Stimulated activated naive B cell treated with anti-CD40 and anti-IgM and Interleukin-4, amounts not matched to agents 10 μg/mL and 1 μg/mL and 100 μg/mL, for 72 hours (primary cell): ENCODE measurements around the gene SOX3.

ENCODE experiments used
- ATAC-seq, 2 donors: fragments of 150-1000 bp; cut with Tn5 transposase; replicated peaks; 2 replicates each; pipeline ENCODE4 v1.10.0; 2021; ENCODE audit warnings: moderate library complexity in 1 of 2
- DNase-seq: peaks from one replicate; pipeline ENCODE4 v3.0.0; 2021
- H3K27ac Mint-ChIP-seq: one replicate; pipeline ENCODE4 v1.8.0; 2022; ENCODE audit warnings: mild to moderate bottlenecking, mixed read lengths
- H3K27me3 Mint-ChIP-seq, 2 donors: one replicate each; pipeline ENCODE4 v1.8.0; 2022; ENCODE audit warnings: mixed read lengths in 2 of 2
- H3K36me3 Mint-ChIP-seq, 2 donors: one replicate each; pipeline ENCODE4 v1.8.0; 2022; ENCODE audit warnings: mixed read lengths in 2 of 2, mild to moderate bottlenecking in 1 of 2
- H3K4me1 Mint-ChIP-seq, 2 donors: one replicate each; pipeline ENCODE4 v1.8.0; 2022; ENCODE audit warnings: mixed read lengths in 2 of 2, mild to moderate bottlenecking in 1 of 2
- H3K4me3 Mint-ChIP-seq, 2 donors: one replicate each; pipeline ENCODE4 v1.8.0; 2022; ENCODE audit warnings: mild to moderate bottlenecking in 2 of 2, mixed read lengths in 2 of 2, moderate library complexity in 1 of 2
- H3K9me3 Mint-ChIP-seq, 2 donors: one replicate each; pipeline ENCODE4 v1.8.0; 2022; ENCODE audit warnings: mixed read lengths in 2 of 2, mild to moderate bottlenecking in 1 of 2

Gene SOX3

GRCh38 chrX:140504371-140505324, at the start of gene SOX3:
Gene SOX3 (minus strand): TSS chrX:140505069. CDS start chrX:140505060, 9 bp downstream.
- peaks cover 0 to 5% of the 10 kb centered on the region in 2 donors for H3K36me3 Mint-ChIP-seq
- peaks cover 1 to 3% of the 10 kb centered on the region in 2 donors for H3K9me3 Mint-ChIP-seq
- no peak within 1 kb of the TSS for H3K4me3 Mint-ChIP-seq
- peaks cover 1 to 9% of the 10 kb centered on the region in 2 donors for H3K4me1 Mint-ChIP-seq
- ATAC-seq (no peak), DNase-seq (no peak)
- peaks cover 49 to 62% of the 10 kb centered on the region in 2 donors for H3K27me3 Mint-ChIP-seq
- H3K27ac Mint-ChIP-seq: peak within 1 kb of the TSS; percentile 89

- Mint-ChIP-seq H3K36me3 (no peaks in the 10 kb centered on the region), H3K4me1 (no peaks in the 10 kb centered on the region), H3K4me3 (no peak overlapping the region), H3K27me3 (peaks cover 0 to 8% of the 10 kb centered on the region in 2 donors), H3K27ac (no peak overlapping the region), H3K9me3 (no peaks in the 10 kb centered on the region)
- DNase-seq (no peak), ATAC-seq (no peak)
Observed at GRCh38 chrX:140548985-140549384, 44.1 kb upstream of the SOX3 start.

GRCh38 chrX:140526171-140526570, 21.3 kb upstream of the SOX3 start:
- ATAC-seq (no peak), DNase-seq (no peak)
- H3K4me3 Mint-ChIP-seq: no peak overlapping the region
- no peaks in the 10 kb centered on the region for H3K4me1 Mint-ChIP-seq
- H3K27ac Mint-ChIP-seq: no peak overlapping the region
- no peaks in the 10 kb centered on the region for H3K36me3 Mint-ChIP-seq
- peaks cover 0 to 11% of the 10 kb centered on the region in 2 donors for H3K27me3 Mint-ChIP-seq
- no peaks in the 10 kb centered on the region for H3K9me3 Mint-ChIP-seq

- Mint-ChIP-seq H3K27me3 (peaks cover 0 to 17% of the 10 kb centered on the region in 2 donors), H3K36me3 (no peaks in the 10 kb centered on the region), H3K4me1 (no peaks in the 10 kb centered on the region), H3K27ac (no peak overlapping the region), H3K4me3 (no peak overlapping the region), H3K9me3 (no peaks in the 10 kb centered on the region)
- DNase-seq (no peak), ATAC-seq (no peak)
Observed at GRCh38 chrX:140525448-140525847, 20.6 kb upstream of the SOX3 start.

- Mint-ChIP-seq H3K36me3 (no peaks in the 10 kb centered on the region), H3K27ac (no peak overlapping the region), H3K27me3 (peaks cover 0 to 14% of the 10 kb centered on the region in 2 donors), H3K9me3 (no peaks in the 10 kb centered on the region), H3K4me1 (no peaks in the 10 kb centered on the region), H3K4me3 (no peak overlapping the region)
- DNase-seq (no peak), ATAC-seq (no peak)
Observed at GRCh38 chrX:140524556-140524955, 19.7 kb upstream of the SOX3 start.

GRCh38 chrX:140521393-140521792, 16.5 kb upstream of the SOX3 start:
- H3K36me3 Mint-ChIP-seq: no peaks in the 10 kb centered on the region
- no peaks in the 10 kb centered on the region for H3K9me3 Mint-ChIP-seq
- no peak overlapping the region for H3K27ac Mint-ChIP-seq
- peaks cover 0 to 10% of the 10 kb centered on the region in 2 donors for H3K27me3 Mint-ChIP-seq
- no peak overlapping the region for H3K4me3 Mint-ChIP-seq
- no peak for ATAC-seq
- no peak for DNase-seq
- H3K4me1 Mint-ChIP-seq: no peaks in the 10 kb centered on the region

- Mint-ChIP-seq H3K4me1 (peaks cover 0 to 6% of the 10 kb centered on the region in 2 donors), H3K36me3 (peaks cover 0 to 6% of the 10 kb centered on the region in 2 donors), H3K9me3 (peaks cover 3 to 4% of the 10 kb centered on the region in 2 donors), H3K4me3 (no peak overlapping the region), H3K27ac (no peak overlapping the region), H3K27me3 (peaks cover 15 to 19% of the 10 kb centered on the region in 2 donors)
- ATAC-seq (no peak), DNase-seq (no peak)
Observed at GRCh38 chrX:140514554-140514953, 9.7 kb upstream of the SOX3 start.

GRCh38 chrX:140510895-140511295, 6.0 kb upstream of the SOX3 start:
- no peak overlapping the region for H3K4me3 Mint-ChIP-seq
- no peak for DNase-seq
- H3K4me1 Mint-ChIP-seq: peaks cover 0 to 6% of the 10 kb centered on the region in 2 donors
- ATAC-seq: no peak
- H3K27me3 Mint-ChIP-seq: peaks cover 40 to 42% of the 10 kb centered on the region in 2 donors
- peak overlapping the region; percentile 56 for H3K27ac Mint-ChIP-seq
- H3K9me3 Mint-ChIP-seq: peaks cover 3 to 4% of the 10 kb centered on the region in 2 donors
- H3K36me3 Mint-ChIP-seq: peaks cover 0 to 6% of the 10 kb centered on the region in 2 donors

- Mint-ChIP-seq H3K9me3 (peaks cover 3 to 4% of the 10 kb centered on the region in 2 donors), H3K36me3 (peaks cover 2 to 6% of the 10 kb centered on the region in 2 donors), H3K4me3 (no peak overlapping the region), H3K4me1 (peaks cover 0 to 6% of the 10 kb centered on the region in 2 donors), H3K27me3 (peaks cover 40 to 48% of the 10 kb centered on the region in 2 donors), H3K27ac (no peak overlapping the region)
- no peak for DNase-seq
- no peak for ATAC-seq
Observed at GRCh38 chrX:140510306-140510676, 5.4 kb upstream of the SOX3 start.

GRCh38 chrX:140509468-140510305, 4.8 kb upstream of the SOX3 start:
- Mint-ChIP-seq H3K36me3 (peaks cover 2 to 6% of the 10 kb centered on the region in 2 donors), H3K27me3 (peaks cover 38 to 48% of the 10 kb centered on the region in 2 donors)
- no peak for ATAC-seq

GRCh38 chrX:140508958-140509357, 4.1 kb upstream of the SOX3 start:
- peaks cover 3 to 4% of the 10 kb centered on the region in 2 donors for H3K9me3 Mint-ChIP-seq
- DNase-seq (no peak), ATAC-seq (no peak)
- H3K27ac Mint-ChIP-seq: peak overlapping the region; percentile 47
- H3K36me3 Mint-ChIP-seq: peaks cover 2 to 6% of the 10 kb centered on the region in 2 donors
- H3K4me1 Mint-ChIP-seq: peaks cover 0 to 6% of the 10 kb centered on the region in 2 donors
- H3K27me3 Mint-ChIP-seq: peaks cover 38 to 48% of the 10 kb centered on the region in 2 donors
- H3K4me3 Mint-ChIP-seq: no peak overlapping the region

More at GRCh38 chrX:140509468-140510305, 4.8 kb upstream of the SOX3 start:
- H3K27ac Mint-ChIP-seq: peak overlapping the region; percentile 47
- peaks cover 0 to 6% of the 10 kb centered on the region in 2 donors for H3K4me1 Mint-ChIP-seq
- no peak overlapping the region for H3K4me3 Mint-ChIP-seq
- DNase-seq: no peak
- peaks cover 3 to 4% of the 10 kb centered on the region in 2 donors for H3K9me3 Mint-ChIP-seq

- H3K9me3 Mint-ChIP-seq: peaks cover 3 to 4% of the 10 kb centered on the region in 2 donors
- peaks cover 2 to 6% of the 10 kb centered on the region in 2 donors for H3K36me3 Mint-ChIP-seq
- peaks cover 3 to 6% of the 10 kb centered on the region in 2 donors for H3K4me1 Mint-ChIP-seq
- no peak overlapping the region for H3K4me3 Mint-ChIP-seq
- peaks cover 39 to 50% of the 10 kb centered on the region in 2 donors for H3K27me3 Mint-ChIP-seq
- ATAC-seq: no peak
- DNase-seq: no peak
- peak overlapping the region; percentile 20 for H3K27ac Mint-ChIP-seq
Observed at GRCh38 chrX:140507982-140508305, 3.1 kb upstream of the SOX3 start.

- ATAC-seq (no peak), DNase-seq (no peak)
- Mint-ChIP-seq H3K4me3 (no peak overlapping the region), H3K36me3 (peaks cover 2 to 6% of the 10 kb centered on the region in 2 donors), H3K27me3 (peaks cover 41 to 56% of the 10 kb centered on the region in 2 donors), H3K4me1 (peaks cover 6 to 8% of the 10 kb centered on the region in 2 donors), H3K27ac (no peak overlapping the region), H3K9me3 (peaks cover 3 to 4% of the 10 kb centered on the region in 2 donors)
Observed at GRCh38 chrX:140507223-140507981, 2.5 kb upstream of the SOX3 start.
